Thyroid gland (tissue), 4 donors: ENCODE data around the gene UBE2B.

Source experiments
- POLR2A ChIP-seq, 2 donors: fragments of 450-650 bp; IDR thresholded peaks; one replicate each; pipeline ENCODE4 v1.6.1; 2017; ENCODE audit warnings: antibody characterized with exemption in 2 of 2, mild to moderate bottlenecking in 2 of 2, moderate library complexity in 1 of 2
- TF ChIP-seq, protein P1 (sequence below), 6 experiments: fragments of 200-600 bp in 3 of 6; fragments of 450-650 bp in 3 of 6; sonication (generic) in 3 of 6; IDR thresholded peaks; one replicate each; pipeline ENCODE4 v1.5.1; 2016 to 2019; ENCODE audit warnings: antibody characterized with exemption in 6 of 6, mild to moderate bottlenecking in 2 of 6, inconsistent platforms in 1 of 6, moderate library complexity in 1 of 6

DNA sequence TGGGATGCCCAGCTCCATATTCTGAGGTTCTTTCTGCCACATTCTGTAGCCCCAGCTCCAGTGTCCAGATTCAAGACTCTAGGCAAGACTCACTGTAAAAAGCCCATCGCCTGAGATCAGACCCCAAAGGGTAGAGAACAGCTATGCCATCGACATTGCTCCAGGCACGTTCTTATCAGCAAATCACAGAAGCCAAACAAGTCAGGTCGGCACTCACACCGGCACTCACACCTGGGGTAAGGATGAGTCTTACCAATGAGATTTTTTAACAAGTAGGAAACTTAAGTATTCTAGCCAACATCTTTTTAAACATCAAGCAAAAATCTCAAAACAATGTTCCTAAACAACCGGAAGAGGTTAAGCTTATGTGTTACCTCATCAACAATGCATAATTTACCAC lies 38.0 kb downstream of the UBE2B start:
- TF ChIP-seq, protein P1, sequence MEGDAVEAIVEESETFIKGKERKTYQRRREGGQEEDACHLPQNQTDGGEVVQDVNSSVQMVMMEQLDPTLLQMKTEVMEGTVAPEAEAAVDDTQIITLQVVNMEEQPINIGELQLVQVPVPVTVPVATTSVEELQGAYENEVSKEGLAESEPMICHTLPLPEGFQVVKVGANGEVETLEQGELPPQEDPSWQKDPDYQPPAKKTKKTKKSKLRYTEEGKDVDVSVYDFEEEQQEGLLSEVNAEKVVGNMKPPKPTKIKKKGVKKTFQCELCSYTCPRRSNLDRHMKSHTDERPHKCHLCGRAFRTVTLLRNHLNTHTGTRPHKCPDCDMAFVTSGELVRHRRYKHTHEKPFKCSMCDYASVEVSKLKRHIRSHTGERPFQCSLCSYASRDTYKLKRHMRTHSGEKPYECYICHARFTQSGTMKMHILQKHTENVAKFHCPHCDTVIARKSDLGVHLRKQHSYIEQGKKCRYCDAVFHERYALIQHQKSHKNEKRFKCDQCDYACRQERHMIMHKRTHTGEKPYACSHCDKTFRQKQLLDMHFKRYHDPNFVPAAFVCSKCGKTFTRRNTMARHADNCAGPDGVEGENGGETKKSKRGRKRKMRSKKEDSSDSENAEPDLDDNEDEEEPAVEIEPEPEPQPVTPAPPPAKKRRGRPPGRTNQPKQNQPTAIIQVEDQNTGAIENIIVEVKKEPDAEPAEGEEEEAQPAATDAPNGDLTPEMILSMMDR (IDR thresholded peaks at IDR 0.05) = no peak
- TF ChIP-seq POLR2A (IDR thresholded peaks at IDR 0.05) = no peak
